Adrenal gland (tissue), 5 donors: ENCODE results near the gene SNTB2.

Experiments
- CTCF ChIP-seq, 6 experiments: fragments of 450-650 bp in 4 of 6; fragments of 200-600 bp in 2 of 6; sonication (generic) in 1 of 6; IDR thresholded peaks; 1 replicate in 5 of 6; 2 replicates in 1 of 6; pipeline versions ENCODE4 v1.5.1 to v1.8.0; 2016 to 2021; ENCODE audit warnings: antibody characterized with exemption in 6 of 6, mild to moderate bottlenecking in 2 of 6, moderate library complexity in 1 of 6
- POLR2A ChIP-seq, 2 donors: fragments of 450-650 bp; IDR thresholded peaks; one replicate each; pipeline ENCODE4 v1.6.1; 2017; ENCODE audit warnings: antibody characterized with exemption in 2 of 2, mild to moderate bottlenecking in 2 of 2, moderate library complexity in 1 of 2
- donor health status: DM: no; HTN: no; CAD: no.

- TF ChIP-seq CTCF (IDR thresholded peaks at IDR 0.05) = peak in 1 of 6 experiments; percentile 3
- TF ChIP-seq POLR2A (IDR thresholded peaks at IDR 0.05) = peak; percentile 41 to 76
Measured at GRCh38 chr16:69330286-69331109, 143.5 kb downstream of the SNTB2 start, which contains the start of gene PDF.
